Ascending aorta (tissue), 2 donors: Measurements from ENCODE around the gene RIPOR1. TPM values are rescaled to one million over a fixed set of nuclear protein-coding genes. Genes with fewer than 3 reads are reported as not detected.

Experiments used
- DNase-seq, 2 donors: peaks; one replicate each; pipeline ENCODE4 v3.0.0-alpha.2; 2019; ENCODE audit warnings: low spot score in 2 of 2
- H3K27ac ChIP-seq, 2 donors: fragments of 200-600 bp; sonication (generic); one replicate each; pipeline ENCODE4 v1.5.1; 2016 to 2017; ENCODE audit warnings: mild to moderate bottlenecking in 1 of 2
- H3K27me3 ChIP-seq: fragments of 200-600 bp; sonication (generic); one replicate; pipeline ENCODE4 v1.5.1; 2017
- H3K36me3 ChIP-seq, 2 donors: fragments of 200-600 bp; sonication (generic); one replicate each; pipeline ENCODE4 v1.5.1; 2016
- H3K4me1 ChIP-seq, 2 donors: fragments of 200-600 bp; sonication (generic); one replicate each; pipeline ENCODE4 v1.5.1; 2016 to 2017; ENCODE audit warnings: mild to moderate bottlenecking in 1 of 2
- H3K4me3 ChIP-seq, 2 donors: fragments of 200-600 bp; sonication (generic); one replicate each; pipeline ENCODE4 v1.5.1; 2016 to 2017; ENCODE audit warnings: mild to moderate bottlenecking in 1 of 2
- H3K9me3 ChIP-seq, 2 donors: fragments of 200-600 bp; sonication (generic); one replicate each; pipeline ENCODE4 v1.5.1; 2016
- CTCF ChIP-seq, 3 experiments: fragments of 200-600 bp in 2 of 3; fragments of 450-650 bp in 1 of 3; sonication (generic) in 2 of 3; IDR thresholded peaks; one replicate each; pipeline ENCODE4 v1.5.1; 2016 to 2019; ENCODE audit warnings: antibody characterized with exemption in 3 of 3, mild to moderate bottlenecking in 1 of 3, moderate library complexity in 1 of 3
- intact Hi-C: fragments of 100-400 bp; cut with DNase I; formaldehyde crosslinking; loops from one replicate; pipeline ENCODE4 v1.15.1; 2023
- total RNA-seq: library from RNA; depleted of rRNA; stranded (reverse); fragments of >200 nt; gene quantifications from one replicate; pipeline ENCODE4 v1.1.0, GENCODE V29; 2016

RIPOR1 gene
- total RNA-seq, 1 donor from 2014 or later: 182 TPM

DNA sequence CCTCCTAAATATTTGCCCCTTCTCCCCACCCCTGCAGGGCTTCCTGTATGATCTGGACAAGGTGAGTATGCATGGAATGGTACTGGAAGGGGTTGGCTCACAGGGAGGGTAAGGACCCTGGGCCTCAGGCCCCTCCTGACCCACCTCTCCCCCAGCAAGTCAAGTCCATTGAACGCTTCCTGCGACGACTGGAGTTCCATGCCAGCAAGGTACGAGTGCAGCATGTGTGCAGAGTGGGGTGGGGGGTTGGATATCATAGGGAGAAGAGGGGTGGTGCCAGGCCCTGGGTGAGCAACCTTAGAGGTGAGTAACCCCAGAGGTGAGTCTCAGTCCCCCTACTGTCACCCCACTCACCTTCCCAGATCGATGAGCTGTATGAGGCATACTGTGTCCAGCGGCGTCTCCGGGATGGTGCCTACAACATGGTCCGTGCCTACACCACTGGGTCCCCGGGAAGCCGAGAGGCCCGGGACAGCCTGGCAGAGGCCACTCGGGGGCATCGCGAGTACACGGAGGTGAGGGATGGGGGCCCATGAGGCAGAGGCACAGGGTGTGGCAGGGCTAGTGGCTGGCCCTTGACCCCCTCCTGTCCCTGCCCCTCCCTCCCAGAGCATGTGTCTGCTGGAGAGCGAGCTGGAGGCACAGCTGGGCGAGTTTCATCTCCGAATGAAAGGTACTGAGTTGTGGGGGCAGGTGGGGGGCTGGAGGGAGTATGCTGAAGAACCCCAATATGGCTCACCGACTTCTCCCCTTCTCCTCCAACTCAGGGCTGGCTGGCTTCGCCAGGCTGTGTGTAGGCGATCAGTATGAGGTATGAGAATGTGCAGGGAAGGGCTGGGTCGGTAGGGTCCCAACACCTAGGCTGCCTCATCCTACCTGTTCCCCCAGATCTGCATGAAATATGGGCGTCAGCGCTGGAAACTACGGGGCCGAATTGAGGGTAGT, 11.3 kb downstream of the RIPOR1 start:
- Histone ChIP-seq H3K4me1 (peaks cover 9 to 16% of the 10 kb centered on the region in 2 donors), H3K9me3 (no peaks in the 10 kb centered on the region), H3K27me3 (no peaks in the 10 kb centered on the region), H3K27ac (no peak overlapping the region), H3K4me3 (no peak overlapping the region), H3K36me3 (peaks cover 52 to 60% of the 10 kb centered on the region in 2 donors)
- no peak for DNase-seq
- no peak for TF ChIP-seq CTCF (IDR thresholded peaks at IDR 0.05)
- intact Hi-C loops: no loop called here

GRCh38 chr16:67540756-67541155, 12.1 kb downstream of the RIPOR1 start:
- no peak for DNase-seq
- Histone ChIP-seq H3K4me1 (peaks cover 9 to 16% of the 10 kb centered on the region in 2 donors), H3K36me3 (peaks cover 59 to 68% of the 10 kb centered on the region in 2 donors), H3K4me3 (no peak overlapping the region), H3K27ac (no peak overlapping the region), H3K27me3 (no peaks in the 10 kb centered on the region), H3K9me3 (no peaks in the 10 kb centered on the region)
- intact Hi-C loops: no loop called here
- no peak for TF ChIP-seq CTCF (IDR thresholded peaks at IDR 0.05)

DNA sequence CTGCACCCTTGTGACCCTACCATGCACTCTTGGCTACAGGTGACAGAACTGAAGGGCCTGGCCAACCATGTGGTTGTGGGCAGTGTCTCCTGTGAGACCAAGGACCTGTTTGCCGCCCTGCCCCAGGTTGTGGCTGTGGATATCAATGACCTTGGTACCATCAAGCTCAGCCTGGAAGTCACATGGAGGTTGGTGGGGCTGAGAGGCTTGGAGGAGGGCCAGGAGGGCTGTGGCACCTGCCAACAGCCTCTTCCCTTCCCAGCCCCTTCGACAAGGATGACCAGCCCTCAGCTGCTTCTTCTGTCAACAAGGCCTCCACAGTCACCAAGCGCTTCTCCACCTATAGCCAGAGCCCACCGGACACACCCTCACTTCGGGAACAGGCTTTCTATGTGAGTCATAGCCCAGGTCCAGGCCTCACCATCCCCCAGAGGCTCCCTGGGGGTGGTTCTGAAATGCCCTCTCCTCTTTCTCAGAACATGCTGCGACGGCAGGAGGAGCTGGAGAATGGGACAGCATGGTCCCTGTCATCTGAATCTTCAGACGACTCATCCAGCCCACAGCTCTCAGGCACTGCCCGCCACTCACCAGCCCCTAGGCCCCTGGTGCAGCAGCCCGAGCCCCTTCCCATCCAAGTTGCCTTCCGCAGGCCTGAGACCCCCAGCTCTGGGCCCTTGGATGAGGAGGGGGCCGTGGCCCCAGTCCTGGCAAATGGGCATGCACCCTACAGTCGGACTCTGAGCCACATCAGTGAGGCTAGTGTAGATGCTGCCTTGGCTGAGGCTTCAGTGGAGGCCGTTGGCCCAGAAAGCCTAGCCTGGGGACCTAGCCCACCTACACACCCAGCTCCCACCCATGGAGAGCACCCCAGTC, 13.0 kb downstream of the RIPOR1 start:
- intact Hi-C loops: no loop called here
- no peaks in the 10 kb centered on the region for H3K27me3 ChIP-seq
- H3K4me3 ChIP-seq: no peak overlapping the region
- no peaks in the 10 kb centered on the region for H3K9me3 ChIP-seq
- peaks cover 11 to 19% of the 10 kb centered on the region in 2 donors for H3K4me1 ChIP-seq
- peak overlapping the region in 1 of 2 donors; percentile 17 for H3K27ac ChIP-seq
- TF ChIP-seq CTCF (IDR thresholded peaks at IDR 0.05): no peak
- peaks cover 68 to 73% of the 10 kb centered on the region in 2 donors for H3K36me3 ChIP-seq
- no peak for DNase-seq

DNA sequence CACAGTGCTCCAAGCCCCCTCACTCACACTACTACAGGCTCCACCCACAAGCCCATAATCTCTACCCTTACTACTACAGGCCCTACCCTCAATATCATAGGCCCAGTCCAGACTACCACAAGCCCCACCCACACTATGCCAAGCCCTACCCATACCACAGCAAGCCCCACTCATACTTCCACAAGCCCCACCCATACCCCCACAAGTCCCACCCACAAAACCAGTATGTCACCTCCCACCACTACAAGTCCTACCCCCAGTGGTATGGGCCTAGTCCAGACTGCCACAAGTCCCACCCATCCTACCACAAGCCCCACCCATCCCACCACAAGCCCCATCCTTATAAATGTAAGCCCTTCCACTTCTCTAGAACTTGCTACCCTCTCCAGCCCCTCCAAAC, 13.8 kb downstream of the RIPOR1 start:
- intact Hi-C loops: no loop called here
- H3K9me3 ChIP-seq: no peaks in the 10 kb centered on the region
- H3K27me3 ChIP-seq: no peaks in the 10 kb centered on the region
- no peak for TF ChIP-seq CTCF (IDR thresholded peaks at IDR 0.05)
- H3K4me1 ChIP-seq: peaks cover 13 to 17% of the 10 kb centered on the region in 2 donors
- H3K27ac ChIP-seq: peak overlapping the region in 1 of 2 donors; percentile 17
- H3K36me3 ChIP-seq: peaks cover 72 to 75% of the 10 kb centered on the region in 2 donors
- no peak for DNase-seq
- no peak overlapping the region for H3K4me3 ChIP-seq

DNA sequence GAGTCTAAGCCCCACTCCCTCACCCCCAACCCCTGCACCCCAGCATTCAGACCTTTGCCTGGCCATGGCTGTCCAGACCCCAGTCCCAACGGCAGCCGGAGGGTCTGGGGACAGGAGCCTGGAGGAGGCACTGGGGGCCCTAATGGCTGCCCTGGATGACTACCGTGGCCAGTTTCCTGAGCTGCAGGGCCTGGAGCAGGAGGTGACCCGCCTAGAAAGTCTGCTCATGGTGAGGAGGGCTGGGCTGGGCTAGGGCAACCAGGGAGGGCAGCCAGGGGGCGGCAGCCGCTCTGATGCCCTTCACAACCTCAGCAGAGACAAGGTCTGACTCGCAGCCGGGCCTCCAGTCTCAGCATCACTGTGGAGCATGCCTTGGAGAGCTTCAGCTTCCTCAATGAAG, 14.4 kb downstream of the RIPOR1 start:
- no peak for DNase-seq
- Histone ChIP-seq H3K27ac (no peak overlapping the region), H3K4me3 (no peak overlapping the region), H3K36me3 (peaks cover 76 to 81% of the 10 kb centered on the region in 2 donors), H3K4me1 (peaks cover 9 to 17% of the 10 kb centered on the region in 2 donors), H3K9me3 (no peaks in the 10 kb centered on the region), H3K27me3 (no peaks in the 10 kb centered on the region)
- intact Hi-C loops: no loop called here
- TF ChIP-seq CTCF (IDR thresholded peaks at IDR 0.05): no peak
